Neural cell (in vitro differentiated cells): ENCODE results near the gene SLC18A3. TPM values are rescaled to one million over a fixed set of nuclear protein-coding genes. Genes with fewer than 3 reads are reported as not detected.

Experiments used
- H2AFZ ChIP-seq: fragments of 200-600, 300-800 bp; sonication (generic), shearing (Covaris generic); 2 replicates; pipeline ENCODE4 v1.6.0; 2014; ENCODE audit warnings: low read depth, mild to moderate bottlenecking, antibody characterized with exemption, low read length, moderate library complexity
- H3F3A ChIP-seq: fragments of 200-600 bp; shearing (Covaris generic); 2 replicates; pipeline ENCODE4 v1.6.1; 2016; ENCODE audit warnings: mild to moderate bottlenecking, moderate library complexity, mixed read lengths, antibody characterized with exemption, low read length; ENCODE audit not compliant: insufficient read depth, poor library complexity, severe bottlenecking
- H3K27ac ChIP-seq: fragments of 200-600, 300-800 bp; sonication (generic), shearing (Covaris generic); 2 replicates; pipeline ENCODE4 v1.5.1; 2014; ENCODE audit warnings: mild to moderate bottlenecking, low read length, moderate library complexity
- H3K27me3 ChIP-seq: fragments of 300-800, 200-600 bp; sonication (generic), shearing (Covaris generic); 2 replicates; pipeline ENCODE4 v1.6.0; 2014; ENCODE audit warnings: mild to moderate bottlenecking, low read depth, low read length, moderate library complexity; ENCODE audit not compliant: insufficient read depth
- H3K36me3 ChIP-seq: fragments of 300-800, 200-600 bp; sonication (generic), shearing (Covaris generic); 2 replicates; pipeline ENCODE4 v1.5.1; 2014; ENCODE audit warnings: mild to moderate bottlenecking, antibody characterized with exemption, low read length, moderate library complexity; ENCODE audit not compliant: insufficient read depth
- H3K4me2 ChIP-seq: fragments of 300-800, 200-600 bp; sonication (generic), shearing (Covaris generic); 2 replicates; pipeline ENCODE4 v1.6.0; 2014; ENCODE audit warnings: mild to moderate bottlenecking, low read length
- H3K4me3 ChIP-seq: fragments of 300-800, 200-600 bp; sonication (generic), shearing (Covaris generic); 2 replicates; pipeline ENCODE4 v1.5.1; 2014; ENCODE audit warnings: mild to moderate bottlenecking, low read length, moderate library complexity
- H3K79me2 ChIP-seq: fragments of 200-600 bp; shearing (Covaris generic); replicated peaks from 2 replicates; pipeline ENCODE4 v1.6.0; 2014; ENCODE audit warnings: mild to moderate bottlenecking, low read length, moderate library complexity; ENCODE audit not compliant: insufficient read depth
- H3K9ac ChIP-seq: fragments of 300-800, 200-600 bp; sonication (generic), shearing (Covaris generic); 2 replicates; pipeline ENCODE4 v1.6.1; 2016; ENCODE audit warnings: mild to moderate bottlenecking, low read length, mixed read lengths
- H3K9me2 ChIP-seq: fragments of 200-600 bp; shearing (Covaris generic); 2 replicates; pipeline ENCODE4 v1.6.1; 2016; ENCODE audit warnings: mild to moderate bottlenecking, low read length, mixed read lengths; ENCODE audit not compliant: insufficient read depth
- H3K9me3 ChIP-seq: fragments of 200-600, 300-800 bp; sonication (generic), shearing (Covaris generic); 2 replicates; pipeline ENCODE4 v1.6.1; 2016; ENCODE audit warnings: mild to moderate bottlenecking, mixed run types, low read length, moderate library complexity, mixed read lengths
- H4K20me1 ChIP-seq: fragments of 200-600 bp; shearing (Covaris generic); 2 replicates; pipeline ENCODE4 v1.6.1; 2016; ENCODE audit warnings: mild to moderate bottlenecking, mixed run types; ENCODE audit not compliant: insufficient read depth
- EP300 ChIP-seq: fragments of 450-650 bp; conservative IDR thresholded peaks from 2 replicates; pipeline ENCODE4 v1.6.1; 2014; ENCODE audit warnings: antibody characterized with exemption, mild to moderate bottlenecking, moderate library complexity; ENCODE audit not compliant: poor library complexity, severe bottlenecking
- EZH2 ChIP-seq: fragments of 200-600, 300-800 bp; shearing (Covaris generic), sonication (generic); IDR thresholded peaks from 2 replicates; pipeline ENCODE4 v1.6.1; 2014; ENCODE audit warnings: antibody characterized with exemption, low read length, borderline replicate concordance, mild to moderate bottlenecking; ENCODE audit not compliant: insufficient read depth, poor library complexity, severe bottlenecking
- MXI1 ChIP-seq: fragments of 450-650 bp; conservative IDR thresholded peaks from 2 replicates; pipeline ENCODE4 v1.6.1; 2014; ENCODE audit warnings: antibody characterized with exemption, mild to moderate bottlenecking; ENCODE audit not compliant: poor library complexity, severe bottlenecking
- POLR2AphosphoS5 ChIP-seq: IDR thresholded peaks from 2 replicates; pipeline ENCODE4 v1.6.1; 2012
- RAD21 ChIP-seq: fragments of 450-650 bp; conservative IDR thresholded peaks from 2 replicates; pipeline ENCODE4 v1.6.1; 2014; ENCODE audit warnings: antibody characterized with exemption, mild to moderate bottlenecking, moderate library complexity
- SMC3 ChIP-seq: fragments of 450-650 bp; conservative IDR thresholded peaks from 2 replicates; pipeline ENCODE4 v1.6.1; 2014; ENCODE audit warnings: antibody characterized with exemption, mild to moderate bottlenecking, moderate library complexity; ENCODE audit not compliant: poor library complexity
- TAF1 ChIP-seq: IDR thresholded peaks from 2 replicates; pipeline ENCODE4 v1.6.1; 2012; ENCODE audit warnings: low read depth
- polyA plus RNA-seq: library from polyadenylated mRNA; depleted of rRNA; stranded (reverse); fragments of >200 nt; gene quantifications from 2 replicates; pipeline ENCODE4 v1.2.3, GENCODE V29; 2014
- TF ChIP-seq, protein P1 (sequence below): fragments of 450-650 bp; IDR thresholded peaks from 2 replicates; pipeline ENCODE4 v1.5.1; 2014; ENCODE audit warnings: antibody characterized with exemption, mild to moderate bottlenecking, moderate library complexity; ENCODE audit not compliant: poor library complexity, severe bottlenecking
- TF ChIP-seq, protein P2 (sequence below): IDR thresholded peaks from 2 replicates; pipeline ENCODE4 v1.6.1; 2012; ENCODE audit warnings: borderline replicate concordance

The SLC18A3 gene
- polyA plus RNA-seq, 1 donor from 2014 or later, result not detected

DNA sequence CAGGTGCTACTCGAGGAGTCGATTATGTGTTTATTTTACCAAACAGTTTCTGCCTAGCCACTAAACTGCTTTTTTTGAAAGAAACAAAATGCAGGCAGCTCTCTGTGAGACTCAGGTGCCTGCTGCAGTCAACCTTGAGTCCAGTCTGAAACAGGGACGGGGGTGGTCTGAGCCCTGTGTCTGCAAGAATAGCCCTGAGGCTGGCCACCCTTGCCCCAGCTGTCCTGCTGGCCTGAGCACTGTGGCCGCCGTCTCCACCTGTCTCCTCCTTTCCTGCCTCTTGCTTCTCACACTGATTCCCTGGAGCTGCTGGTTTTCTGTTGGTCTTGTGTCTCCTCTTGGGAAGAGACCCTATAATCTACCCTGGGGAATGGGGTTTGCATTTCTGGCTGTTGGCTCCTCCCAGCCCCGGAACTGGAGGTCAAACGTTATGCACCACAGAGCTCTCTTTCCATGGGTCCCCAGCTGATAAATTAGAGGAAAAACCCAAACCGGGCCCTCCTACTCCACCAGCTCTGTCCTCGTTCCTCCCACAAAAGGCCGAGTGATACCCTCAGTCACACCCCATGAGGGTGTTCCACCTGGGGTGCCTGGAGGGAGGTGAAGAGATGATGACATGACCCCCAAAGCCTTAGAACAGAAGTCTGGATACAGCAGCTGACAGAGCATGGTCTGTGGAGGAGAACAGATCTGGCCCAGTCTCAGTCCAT lies 15.0 kb upstream of the SLC18A3 start:
- H3K27ac ChIP-seq, result no peak overlapping the region
- no peaks in the 10 kb centered on the region for H3K9me2 ChIP-seq
- no peak overlapping the region for H3K4me3 ChIP-seq
- peaks cover 3% of the 10 kb centered on the region for H3K27me3 ChIP-seq
- no peaks in the 10 kb centered on the region for H3K79me2 ChIP-seq
- H3K9me3 ChIP-seq, result no peaks in the 10 kb centered on the region
- H2AFZ ChIP-seq, result no peak overlapping the region
- H3F3A ChIP-seq, result no peaks in the 10 kb centered on the region
- H3K4me2 ChIP-seq, result no peak overlapping the region
- TF ChIP-seq, protein P1, sequence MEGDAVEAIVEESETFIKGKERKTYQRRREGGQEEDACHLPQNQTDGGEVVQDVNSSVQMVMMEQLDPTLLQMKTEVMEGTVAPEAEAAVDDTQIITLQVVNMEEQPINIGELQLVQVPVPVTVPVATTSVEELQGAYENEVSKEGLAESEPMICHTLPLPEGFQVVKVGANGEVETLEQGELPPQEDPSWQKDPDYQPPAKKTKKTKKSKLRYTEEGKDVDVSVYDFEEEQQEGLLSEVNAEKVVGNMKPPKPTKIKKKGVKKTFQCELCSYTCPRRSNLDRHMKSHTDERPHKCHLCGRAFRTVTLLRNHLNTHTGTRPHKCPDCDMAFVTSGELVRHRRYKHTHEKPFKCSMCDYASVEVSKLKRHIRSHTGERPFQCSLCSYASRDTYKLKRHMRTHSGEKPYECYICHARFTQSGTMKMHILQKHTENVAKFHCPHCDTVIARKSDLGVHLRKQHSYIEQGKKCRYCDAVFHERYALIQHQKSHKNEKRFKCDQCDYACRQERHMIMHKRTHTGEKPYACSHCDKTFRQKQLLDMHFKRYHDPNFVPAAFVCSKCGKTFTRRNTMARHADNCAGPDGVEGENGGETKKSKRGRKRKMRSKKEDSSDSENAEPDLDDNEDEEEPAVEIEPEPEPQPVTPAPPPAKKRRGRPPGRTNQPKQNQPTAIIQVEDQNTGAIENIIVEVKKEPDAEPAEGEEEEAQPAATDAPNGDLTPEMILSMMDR, result no peak
- no peak for TF ChIP-seq EZH2
- TF ChIP-seq, protein P2, sequence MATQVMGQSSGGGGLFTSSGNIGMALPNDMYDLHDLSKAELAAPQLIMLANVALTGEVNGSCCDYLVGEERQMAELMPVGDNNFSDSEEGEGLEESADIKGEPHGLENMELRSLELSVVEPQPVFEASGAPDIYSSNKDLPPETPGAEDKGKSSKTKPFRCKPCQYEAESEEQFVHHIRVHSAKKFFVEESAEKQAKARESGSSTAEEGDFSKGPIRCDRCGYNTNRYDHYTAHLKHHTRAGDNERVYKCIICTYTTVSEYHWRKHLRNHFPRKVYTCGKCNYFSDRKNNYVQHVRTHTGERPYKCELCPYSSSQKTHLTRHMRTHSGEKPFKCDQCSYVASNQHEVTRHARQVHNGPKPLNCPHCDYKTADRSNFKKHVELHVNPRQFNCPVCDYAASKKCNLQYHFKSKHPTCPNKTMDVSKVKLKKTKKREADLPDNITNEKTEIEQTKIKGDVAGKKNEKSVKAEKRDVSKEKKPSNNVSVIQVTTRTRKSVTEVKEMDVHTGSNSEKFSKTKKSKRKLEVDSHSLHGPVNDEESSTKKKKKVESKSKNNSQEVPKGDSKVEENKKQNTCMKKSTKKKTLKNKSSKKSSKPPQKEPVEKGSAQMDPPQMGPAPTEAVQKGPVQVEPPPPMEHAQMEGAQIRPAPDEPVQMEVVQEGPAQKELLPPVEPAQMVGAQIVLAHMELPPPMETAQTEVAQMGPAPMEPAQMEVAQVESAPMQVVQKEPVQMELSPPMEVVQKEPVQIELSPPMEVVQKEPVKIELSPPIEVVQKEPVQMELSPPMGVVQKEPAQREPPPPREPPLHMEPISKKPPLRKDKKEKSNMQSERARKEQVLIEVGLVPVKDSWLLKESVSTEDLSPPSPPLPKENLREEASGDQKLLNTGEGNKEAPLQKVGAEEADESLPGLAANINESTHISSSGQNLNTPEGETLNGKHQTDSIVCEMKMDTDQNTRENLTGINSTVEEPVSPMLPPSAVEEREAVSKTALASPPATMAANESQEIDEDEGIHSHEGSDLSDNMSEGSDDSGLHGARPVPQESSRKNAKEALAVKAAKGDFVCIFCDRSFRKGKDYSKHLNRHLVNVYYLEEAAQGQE, result no peak
- no peak for TF ChIP-seq TAF1
- no peak for TF ChIP-seq MXI1
- no peak for TF ChIP-seq EP300
- TF ChIP-seq SMC3, result no peak
- no peak for TF ChIP-seq RAD21
- TF ChIP-seq POLR2AphosphoS5, result no peak
- no peak overlapping the region for H3K9ac ChIP-seq
- H4K20me1 ChIP-seq, result no peaks in the 10 kb centered on the region
- no peaks in the 10 kb centered on the region for H3K36me3 ChIP-seq

DNA sequence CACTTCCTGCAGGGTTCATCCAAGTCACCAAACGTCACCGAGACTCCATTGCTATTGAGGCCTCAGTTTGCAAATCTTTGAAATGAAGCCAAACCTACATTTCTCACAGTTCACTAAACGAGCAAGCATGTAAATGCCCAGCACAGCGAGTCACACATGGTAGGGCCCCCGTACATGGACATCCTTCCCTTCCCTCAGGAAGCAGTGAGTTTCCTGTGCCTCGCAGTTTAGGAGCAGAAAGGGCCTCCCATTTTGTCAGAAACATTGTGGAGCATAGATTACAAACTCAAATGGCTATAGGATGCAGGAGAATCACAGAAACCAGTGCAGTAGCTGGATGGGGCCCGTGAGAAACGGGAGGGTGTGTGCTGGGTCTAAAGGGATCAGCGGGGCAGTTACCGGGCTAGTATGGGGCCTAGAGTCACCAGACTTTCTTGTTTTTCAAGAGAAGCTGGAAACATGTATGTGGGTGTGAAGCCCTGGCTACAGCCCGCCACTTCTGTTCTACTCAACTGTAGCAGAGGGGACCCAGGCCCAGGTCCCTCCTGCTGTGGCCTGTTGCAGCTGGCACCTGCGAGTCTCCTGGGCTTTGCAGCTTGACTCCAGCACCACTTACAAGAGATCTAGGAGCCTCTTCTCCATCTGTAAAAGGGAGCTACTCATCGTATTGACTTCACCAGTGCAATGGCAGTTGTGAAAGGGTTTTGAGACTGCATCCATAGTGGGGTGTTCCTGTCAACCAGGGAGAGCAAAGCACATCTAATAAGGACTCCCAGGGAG lies 14.2 kb upstream of the SLC18A3 start:
- Histone ChIP-seq H3K79me2 (no peaks in the 10 kb centered on the region), H3K27ac (no peak overlapping the region), H3K9me2 (no peaks in the 10 kb centered on the region), H3F3A (no peaks in the 10 kb centered on the region), H3K9ac (no peak overlapping the region), H3K27me3 (peaks cover 3% of the 10 kb centered on the region), H4K20me1 (no peaks in the 10 kb centered on the region), H3K4me3 (no peak overlapping the region), H3K4me2 (no peak overlapping the region), H3K36me3 (no peaks in the 10 kb centered on the region), H3K9me3 (no peaks in the 10 kb centered on the region), H2AFZ (no peak overlapping the region)
- TF ChIP-seq, protein P1, result no peak
- TF ChIP-seq RAD21 (no peak), MXI1 (no peak), TAF1 (no peak), EP300 (no peak), EZH2 (no peak), SMC3 (no peak), POLR2AphosphoS5 (no peak)
- TF ChIP-seq, protein P2, result no peak
